Lower lobe of right lung (tissue), 2 donors: ENCODE data around the gene KRTAP19-3. TPM values are rescaled to one million over a fixed set of nuclear protein-coding genes. Genes with fewer than 3 reads are reported as not detected.
"Not testable (repeated sequence)": the region's sequence is repeated elsewhere in the genome, so short reads cannot be mapped to it uniquely, and the experiment has no call there.

Source experiments
- ATAC-seq, 2 donors: fragments of 200-7000 bp; cut with Tn5 transposase; one replicate each; pipeline ENCODE4 v1.9.1; 2020 to 2022; ENCODE audit warnings: mild to moderate bottlenecking in 2 of 2, moderate library complexity in 2 of 2
- DNase-seq: peaks from one replicate; pipeline ENCODE4 v3.0.0-alpha.2; 2020
- H3K27ac ChIP-seq: fragments of 200-600 bp; one replicate; pipeline ENCODE4 v1.8.0; 2022
- H3K27me3 ChIP-seq: fragments of 200-600 bp; one replicate; pipeline ENCODE4 v1.8.0; 2022; ENCODE audit warnings: low read depth
- H3K36me3 ChIP-seq: fragments of 200-600 bp; one replicate; pipeline ENCODE4 v1.8.0; 2022; ENCODE audit warnings: mild to moderate bottlenecking
- H3K4me1 ChIP-seq: fragments of 200-600 bp; one replicate; pipeline ENCODE4 v1.8.0; 2022
- H3K4me3 ChIP-seq: fragments of 200-600 bp; one replicate; pipeline ENCODE4 v1.8.0; 2022; ENCODE audit warnings: mild to moderate bottlenecking
- H3K9me3 ChIP-seq: fragments of 200-600 bp; one replicate; pipeline ENCODE4 v1.8.0; 2022
- CTCF ChIP-seq: fragments of 200-600 bp; IDR thresholded peaks from one replicate; pipeline ENCODE4 v1.8.0; 2022; ENCODE audit warnings: antibody characterized with exemption, mild to moderate bottlenecking
- intact Hi-C: fragments of 100-400 bp; cut with DNase I; formaldehyde crosslinking; loops from one replicate; pipeline ENCODE4 v1.11.0; 2022
- long read RNA-seq: library from polyadenylated mRNA; unstranded; transcript quantifications from one replicate; pipeline ENCODE4 v2.0.0, GENCODE V29; 2021
- total RNA-seq: library from RNA; stranded (reverse); fragmentation: NEBNext Ultra II Directional; extraction: Animal tissue kit (Norgen Biotek cat#: 25700); gene quantifications from one replicate; pipeline ENCODE4 v1.2.1, GENCODE V29; 2021
- donor health status: DM: no; HTN: yes; CAD: no; lungs with severe emphysema.

The KRTAP19-3 gene
- not detected for total RNA-seq
- long read RNA-seq = 0 reads

GRCh38 chr21:30491963-30492428, at the start of gene KRTAP19-3:
Gene KRTAP19-3 (minus strand): TSS chr21:30492013. CDS start chr21:30491957, 56 bp downstream.
- H3K36me3 ChIP-seq = no peaks in the 10 kb centered on the region
- no peak for TF ChIP-seq CTCF
- H3K9me3 ChIP-seq = no peaks in the 10 kb centered on the region
- H3K27ac ChIP-seq = no peak within 1 kb of the TSS
- no peak within 1 kb of the TSS for H3K4me3 ChIP-seq
- ATAC-seq (no peak), DNase-seq (no peak)
- no peaks in the 10 kb centered on the region for H3K4me1 ChIP-seq
- no peaks in the 10 kb centered on the region for H3K27me3 ChIP-seq
- intact Hi-C loops = no loop called here

GRCh38 chr21:30518876-30519275, 27.1 kb upstream of the KRTAP19-3 start:
- Histone ChIP-seq H3K36me3 (no peaks in the 10 kb centered on the region), H3K9me3 (no peaks in the 10 kb centered on the region), H3K4me3 (no peak overlapping the region), H3K27me3 (no peaks in the 10 kb centered on the region), H3K4me1 (no peaks in the 10 kb centered on the region), H3K27ac (no peak overlapping the region)
- intact Hi-C loops = no loop called here
- ATAC-seq (no peak), DNase-seq (no peak)
- no peak for TF ChIP-seq CTCF

- no peak for ATAC-seq
- H3K4me1 ChIP-seq = no peaks in the 10 kb centered on the region
Measured at GRCh38 chr21:30515681-30516080, 23.9 kb upstream of the KRTAP19-3 start.

GRCh38 chr21:30505621-30506205, 13.9 kb upstream of the KRTAP19-3 start:
- H3K4me3 ChIP-seq, DNase-seq, H3K27me3 ChIP-seq, H3K9me3 ChIP-seq, intact Hi-C loops, H3K36me3 ChIP-seq, H3K4me1 ChIP-seq, H3K27ac ChIP-seq: not testable (repeated sequence)
- peak in 1 of 2 donors; percentile 34 for ATAC-seq
- peak; percentile 36 for TF ChIP-seq CTCF

More at GRCh38 chr21:30515681-30516080, 23.9 kb upstream of the KRTAP19-3 start:
- no peak for DNase-seq
- no peaks in the 10 kb centered on the region for H3K27me3 ChIP-seq
- no peaks in the 10 kb centered on the region for H3K9me3 ChIP-seq
- TF ChIP-seq CTCF = no peak
- H3K27ac ChIP-seq = no peak overlapping the region
- no peak overlapping the region for H3K4me3 ChIP-seq
- intact Hi-C loops = no loop called here
- H3K36me3 ChIP-seq = no peaks in the 10 kb centered on the region

- no peaks in the 10 kb centered on the region for H3K9me3 ChIP-seq
- no peak for TF ChIP-seq CTCF
- H3K36me3 ChIP-seq = no peaks in the 10 kb centered on the region
- intact Hi-C loops = no loop called here
- H3K4me3 ChIP-seq = no peak within 1 kb of the TSS
- H3K4me1 ChIP-seq = no peaks in the 10 kb centered on the region
- H3K27me3 ChIP-seq = no peaks in the 10 kb centered on the region
- H3K27ac ChIP-seq = no peak within 1 kb of the TSS
- DNase-seq (no peak), ATAC-seq (no peak)
Measured at GRCh38 chr21:30502041-30502440, 10.2 kb upstream of the KRTAP19-3 start, which contains the start of gene KRTAP19-5. Gene KRTAP19-5 (minus strand): TSS chr21:30502141. CDS start chr21:30502090, 51 bp downstream.
